GM18951 (cell line): ENCODE results near the gene ZFAND2A.
"Not testable (repeated sequence)": the region's sequence is repeated elsewhere in the genome, so short reads cannot be mapped to it uniquely, and the experiment has no call there.

Experiments used
- POLR2A ChIP-seq: IDR thresholded peaks from 4 replicates; pipeline ENCODE4 v1.6.1; 2011; ENCODE audit warnings: mild to moderate bottlenecking; ENCODE audit not compliant: insufficient read length, insufficient read depth; ENCODE audit errors: extremely low read depth
- in situ Hi-C: fragments of 300-500 bp; cut with MboI; formaldehyde crosslinking; loops from one replicate; pipeline ENCODE4 v1.12.0; 2022; ENCODE audit warnings: low sequenced_read_pairs, mixed read lengths, inconsistent platforms; ENCODE audit not compliant: unreplicated experiment

The ZFAND2A gene

DNA sequence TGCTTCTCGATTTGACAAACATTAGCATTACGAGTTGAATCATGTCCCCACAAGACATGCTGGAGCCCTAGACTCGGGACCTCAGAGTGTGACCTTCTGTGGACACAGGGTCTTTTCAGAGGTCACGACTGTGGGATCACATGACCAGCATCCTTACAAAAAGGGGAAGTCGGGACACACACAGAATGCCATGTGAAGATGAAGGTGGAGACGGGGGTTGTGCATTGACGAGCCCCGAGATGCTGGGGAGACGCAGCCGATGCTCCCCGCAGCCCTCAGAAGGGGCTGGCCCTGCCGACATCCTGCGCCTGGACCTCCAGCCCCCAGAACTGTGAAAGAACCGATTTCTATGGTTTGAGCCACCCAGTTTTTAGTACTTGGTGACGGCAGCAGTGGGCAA, 7.5 kb downstream of the ZFAND2A start:
- no peak for TF ChIP-seq POLR2A
- in situ Hi-C loops, result no loop called here

DNA sequence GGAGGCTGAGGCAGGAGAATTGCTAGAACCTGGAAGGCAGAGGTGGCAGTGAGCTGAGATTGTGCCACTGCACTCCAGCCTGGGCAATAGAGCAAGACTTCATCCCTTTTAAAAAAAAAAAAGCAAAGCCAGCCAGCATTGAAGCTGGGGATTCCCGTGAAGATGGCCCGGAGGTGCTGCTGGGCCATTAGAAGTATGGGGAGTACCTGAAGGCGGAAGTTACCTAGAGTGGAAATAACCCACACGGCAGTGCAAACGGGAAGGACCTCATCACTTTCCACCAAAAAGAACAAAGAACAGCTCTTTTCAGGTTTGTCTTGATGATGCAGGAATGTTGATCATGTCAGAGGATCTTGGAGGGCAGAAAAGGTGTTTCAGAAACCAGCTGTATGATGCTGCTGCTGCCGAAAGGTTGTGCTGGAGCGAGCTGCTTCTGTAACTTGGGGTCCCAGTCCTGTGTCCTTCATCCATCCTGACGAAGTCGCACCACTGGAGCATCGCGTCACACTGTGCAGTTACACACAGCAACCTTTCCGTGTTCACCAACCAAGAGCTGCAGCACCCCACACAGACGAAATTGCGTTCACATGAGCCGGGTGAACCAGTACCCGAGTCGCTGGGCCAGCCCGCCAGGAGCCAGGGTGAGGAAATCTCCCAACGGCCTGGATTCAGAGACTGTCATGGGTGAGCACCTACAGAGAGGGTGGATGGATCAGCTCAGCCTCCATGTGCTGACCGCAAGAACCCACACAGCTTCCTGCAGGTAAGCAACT, 8.2 kb downstream of the ZFAND2A start:
- in situ Hi-C loops, result no loop called here
- no peak for TF ChIP-seq POLR2A

DNA sequence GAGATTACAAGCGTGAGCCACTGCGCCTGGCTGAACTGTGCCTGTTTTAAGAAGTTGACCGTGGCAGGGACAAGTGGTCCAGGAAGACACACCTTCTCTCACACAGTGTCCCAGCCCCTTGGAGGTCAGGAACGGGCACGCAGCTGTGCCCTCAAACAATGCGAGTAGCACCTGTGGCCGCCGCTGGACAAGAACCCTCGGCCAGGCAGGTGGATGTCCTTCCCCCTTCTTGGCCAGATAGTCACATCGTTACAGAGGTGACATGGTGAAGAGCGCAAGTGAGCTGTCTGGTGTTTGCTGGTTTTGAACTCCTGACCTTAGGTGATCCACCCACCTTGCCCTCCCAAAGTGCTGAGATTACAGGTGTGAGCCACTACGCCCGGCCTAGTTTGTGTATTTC, 8.8 kb downstream of the ZFAND2A start:
- TF ChIP-seq POLR2A, result no peak
- in situ Hi-C loops, result no loop called here

DNA sequence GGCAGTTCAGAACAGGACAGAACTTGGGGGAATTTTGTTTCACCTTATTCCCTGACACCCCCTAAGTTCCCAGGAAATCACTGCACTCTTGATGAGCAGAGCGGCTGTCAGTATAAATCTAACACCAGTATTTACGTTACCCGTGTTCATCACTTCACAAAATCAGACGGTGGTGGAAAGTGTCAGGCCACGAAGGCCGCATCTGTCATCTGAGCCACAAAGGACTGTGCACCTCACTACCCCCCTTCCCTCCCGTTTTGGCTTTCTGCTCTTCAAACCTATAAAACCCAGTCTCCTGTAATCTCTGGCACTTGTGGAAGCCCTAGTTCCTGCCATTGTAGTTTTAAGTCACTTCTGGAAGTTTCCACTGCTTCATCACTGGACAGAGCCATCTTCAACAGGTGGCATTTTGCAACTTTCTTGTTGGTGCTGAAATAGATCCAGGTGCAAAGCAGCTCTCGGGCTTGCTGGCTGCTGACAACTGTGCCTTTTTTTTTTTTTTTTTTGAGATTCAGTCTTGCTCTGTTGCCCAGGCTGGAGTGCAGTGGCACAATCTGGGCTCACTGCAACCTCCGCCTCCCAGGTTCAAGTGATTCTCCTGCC, 9.5 kb downstream of the ZFAND2A start:
- in situ Hi-C loops, result no loop called here
- no peak for TF ChIP-seq POLR2A

DNA sequence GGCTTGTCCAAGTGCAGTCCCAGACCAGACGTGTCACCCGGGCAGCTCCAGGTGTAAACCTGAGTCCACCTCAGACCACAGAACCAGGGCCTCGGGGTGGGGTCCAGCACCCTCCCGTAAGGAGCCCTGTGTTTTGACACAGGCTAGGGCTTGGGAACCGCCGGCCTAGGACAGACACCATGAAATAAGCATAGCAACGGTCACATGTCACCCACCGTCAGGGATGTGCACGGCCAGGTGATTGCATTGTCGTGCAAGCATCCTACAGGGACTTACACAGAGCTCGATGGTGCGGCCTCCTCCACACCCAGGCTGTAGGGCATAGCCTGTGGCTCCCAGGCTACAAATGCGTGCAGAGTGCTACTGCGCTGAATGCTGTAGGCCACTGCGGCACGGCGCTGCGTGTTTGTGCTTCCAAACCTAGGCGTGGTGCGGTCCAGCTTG, 10.6 kb downstream of the ZFAND2A start:
- in situ Hi-C loops, result no loop called here
- TF ChIP-seq POLR2A, result peak; percentile 3

DNA sequence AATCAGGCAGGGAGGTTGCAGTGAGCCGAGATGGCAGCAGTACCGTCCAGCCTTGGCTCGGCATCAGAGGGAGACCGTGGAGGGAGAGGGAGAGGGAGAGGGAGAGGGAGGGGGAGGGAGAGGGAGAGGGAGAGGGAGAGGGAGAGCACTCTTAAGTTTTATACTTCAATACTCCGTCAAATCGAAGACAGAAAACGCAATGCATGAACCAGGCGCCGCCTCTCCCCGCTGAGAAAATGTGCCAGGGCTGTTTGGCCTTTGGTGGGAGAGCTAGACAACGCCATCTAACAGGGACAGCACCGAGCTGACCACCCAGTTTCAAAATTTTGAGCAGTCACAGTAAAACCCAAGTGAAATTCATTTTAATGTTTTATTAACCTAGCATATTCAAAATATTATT, 12.1 kb downstream of the ZFAND2A start:
- in situ Hi-C loops, result not testable (repeated sequence)

DNA sequence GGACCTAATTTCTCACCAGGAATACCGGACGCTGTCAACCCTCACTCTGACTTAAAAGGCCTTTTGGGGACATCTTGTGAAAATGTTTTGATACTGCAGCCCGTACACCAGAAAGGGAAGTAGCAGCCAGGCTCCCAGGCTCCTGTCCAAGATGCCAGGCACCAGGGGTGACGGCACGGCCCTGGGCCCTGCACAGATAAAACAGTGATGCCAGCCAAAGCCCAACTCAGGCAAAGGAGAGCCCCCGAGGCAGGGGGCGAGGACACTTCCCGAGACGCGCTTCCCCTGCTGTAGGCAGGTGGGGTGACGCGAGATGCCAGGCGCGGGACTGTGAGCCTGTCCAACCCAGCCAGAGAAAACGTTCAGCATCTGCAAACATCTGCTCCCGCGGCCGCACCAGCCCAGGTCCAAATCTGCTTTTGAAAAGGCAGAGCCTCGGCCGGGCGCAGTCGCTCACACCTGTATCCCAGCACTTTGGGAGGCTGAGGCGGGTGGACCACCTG, 15.7 kb downstream of the ZFAND2A start:
- no peak for TF ChIP-seq POLR2A
- in situ Hi-C loops, result no loop called here

DNA sequence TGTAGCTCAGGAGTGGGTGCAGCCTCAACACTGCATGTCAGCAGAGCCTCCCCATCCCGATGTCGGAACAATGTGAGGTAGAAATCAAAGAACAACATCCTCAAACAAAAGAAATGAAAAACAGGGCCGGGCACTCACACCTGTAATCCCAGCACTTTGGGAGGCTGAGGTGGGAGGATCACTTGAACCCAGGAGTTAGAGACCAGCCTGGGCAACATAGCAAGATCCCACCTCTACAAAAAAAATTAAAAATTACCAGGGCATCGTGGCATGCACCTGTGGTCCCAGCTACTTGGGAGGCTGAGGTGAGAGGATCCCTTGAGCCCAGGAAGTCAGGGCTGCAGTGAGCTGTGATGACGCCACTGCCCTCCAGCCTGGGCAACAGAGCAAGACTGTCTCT, 17.0 kb downstream of the ZFAND2A start:
- in situ Hi-C loops, result not testable (repeated sequence)

DNA sequence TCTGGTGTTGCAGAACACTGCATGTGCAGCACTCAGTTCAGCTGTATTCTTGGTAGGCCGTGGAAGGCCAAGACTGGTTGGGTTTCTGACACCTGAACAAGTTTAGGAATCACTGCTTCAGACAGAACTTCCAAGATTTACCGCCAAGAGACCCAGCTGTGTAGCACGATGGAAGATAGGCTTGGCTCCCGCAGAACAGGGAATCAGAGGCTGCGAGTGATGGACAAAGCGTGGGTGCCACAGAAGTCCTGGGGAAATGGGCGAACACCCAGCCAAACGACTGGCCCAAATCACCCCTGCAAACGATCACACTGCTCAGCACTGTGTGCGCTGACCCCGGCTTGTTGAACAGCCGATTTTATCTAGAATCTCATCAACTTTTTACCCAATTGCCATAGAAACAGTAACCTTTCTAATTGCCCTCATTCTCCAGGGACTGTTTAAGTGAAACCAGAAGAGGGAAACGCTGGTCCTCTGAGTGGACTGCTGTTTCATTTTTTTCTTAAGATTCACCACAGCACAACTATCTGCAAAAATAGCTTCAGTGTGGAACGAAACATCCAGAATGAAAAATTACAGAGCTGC, 17.9 kb downstream of the ZFAND2A start:
- no peak for TF ChIP-seq POLR2A
- in situ Hi-C loops, result no loop called here

DNA sequence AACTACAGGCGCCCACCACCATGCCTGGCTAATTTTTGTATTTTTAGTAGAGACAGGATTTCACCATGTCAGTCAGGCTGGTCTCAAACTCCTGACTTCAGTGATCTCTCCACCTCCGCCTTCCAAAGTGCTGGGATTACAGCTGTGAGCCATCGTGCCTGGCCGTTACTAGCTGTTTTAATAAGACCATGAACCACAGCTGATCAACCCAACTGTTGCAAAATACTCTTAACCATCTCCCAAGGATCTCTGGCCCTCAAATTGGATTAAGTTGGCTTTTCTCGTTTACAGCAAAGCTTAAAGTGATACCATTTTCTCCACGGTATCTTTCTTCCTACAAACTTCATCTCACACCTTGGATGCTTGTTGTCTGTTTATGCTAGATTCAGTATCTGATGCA, 18.3 kb downstream of the ZFAND2A start:
- in situ Hi-C loops, result no loop called here
- TF ChIP-seq POLR2A, result no peak

DNA sequence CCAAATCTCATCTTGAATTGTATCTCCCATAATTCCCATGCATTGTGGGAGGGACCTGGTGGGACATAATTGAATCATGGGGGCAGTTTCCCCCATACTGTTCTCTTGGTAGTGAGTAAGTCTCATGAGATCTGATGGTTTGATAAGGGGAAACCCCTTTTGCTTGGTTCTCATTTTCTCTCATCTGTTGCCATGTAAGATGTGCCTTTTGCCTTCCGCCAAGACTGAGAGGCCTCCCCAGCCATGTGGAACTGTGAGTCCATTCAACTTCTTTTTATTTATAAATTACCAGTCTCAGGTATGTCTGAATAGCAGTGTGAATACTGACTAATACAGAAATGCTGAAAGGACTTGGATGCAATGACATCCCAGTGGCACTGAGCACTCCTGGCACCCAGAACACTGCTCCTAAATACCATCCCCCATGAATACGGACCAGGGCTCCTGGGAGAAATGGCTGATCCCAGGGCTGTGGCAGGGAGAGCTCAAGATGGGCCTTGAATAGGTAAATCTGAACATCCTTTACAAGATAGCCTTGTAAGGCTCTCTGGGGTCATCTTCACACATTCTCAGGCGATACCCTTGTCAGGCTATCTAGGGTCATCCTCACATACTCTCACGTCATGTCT, 19.4 kb downstream of the ZFAND2A start:
- TF ChIP-seq POLR2A, result no peak
- in situ Hi-C loops, result no loop called here

DNA sequence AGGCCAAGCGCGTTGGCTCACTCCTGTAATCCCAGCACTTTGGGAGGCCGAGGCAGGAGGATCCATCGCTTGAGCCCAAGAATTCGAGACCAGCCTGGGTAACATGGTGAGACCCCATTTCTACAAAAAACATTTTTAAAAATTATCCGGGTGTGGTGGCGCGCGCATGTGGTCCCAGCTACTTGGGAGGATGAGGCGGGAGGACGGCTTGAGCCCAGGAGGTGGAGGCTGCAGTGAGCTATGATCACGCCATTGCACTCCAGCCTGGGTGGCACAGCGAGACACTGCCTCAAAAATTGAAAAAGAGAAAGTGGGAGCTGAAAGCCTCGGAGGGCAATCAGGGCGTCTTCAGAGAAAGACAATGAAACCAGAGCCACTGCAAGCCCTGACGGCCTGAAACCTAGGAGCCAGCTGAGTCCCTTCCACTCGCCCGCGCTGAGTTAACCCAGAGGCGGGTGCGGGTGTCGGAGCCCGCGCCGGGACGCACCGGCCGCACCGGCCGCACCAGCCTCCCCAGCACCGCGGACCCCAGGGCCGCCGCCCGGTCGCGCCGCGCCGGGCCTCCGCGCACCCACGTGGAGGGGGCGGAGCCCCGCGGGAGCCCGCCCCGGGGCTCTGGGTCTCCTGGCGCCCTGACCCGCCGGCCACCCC, 22.4 kb downstream of the ZFAND2A start:
- in situ Hi-C loops, result no loop called here
- no peak for TF ChIP-seq POLR2A

DNA sequence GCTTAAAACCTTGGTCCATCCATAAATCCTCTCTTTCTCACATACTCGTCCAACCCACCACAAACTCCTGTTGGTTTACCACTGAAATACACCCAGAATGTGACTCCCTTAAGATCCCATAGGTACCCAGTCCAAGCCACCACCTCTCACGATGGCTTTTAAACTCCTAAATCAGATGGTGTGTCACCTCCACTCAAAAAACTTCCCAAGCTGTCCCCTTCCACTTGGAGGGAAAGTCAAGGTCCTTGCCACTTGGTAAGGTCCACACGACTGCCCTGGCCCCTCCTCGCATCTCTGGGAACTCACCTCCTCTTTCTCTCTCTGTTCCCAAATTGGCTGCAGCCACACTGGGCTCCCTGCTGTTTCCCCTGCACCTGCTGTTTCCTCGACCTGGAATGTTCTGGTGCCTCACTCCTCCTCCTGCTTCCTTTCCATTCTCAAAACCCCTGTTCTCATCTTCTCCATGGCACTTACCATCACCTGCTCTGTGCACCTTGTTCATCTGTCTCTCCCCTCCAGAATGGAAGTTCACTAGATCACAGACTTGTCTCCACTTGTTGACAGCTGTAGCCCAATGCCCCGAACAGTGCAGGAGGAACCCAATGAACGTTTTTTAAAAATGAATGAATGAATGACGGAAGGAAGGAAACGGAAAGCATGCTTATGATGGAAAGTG, 23.0 kb downstream of the ZFAND2A start:
- in situ Hi-C loops, result no loop called here
- no peak for TF ChIP-seq POLR2A
